Heart right ventricle (tissue), 16 donors: Measurements from ENCODE around the gene RPA3. TPM values are rescaled to one million over a fixed set of nuclear protein-coding genes. Genes with fewer than 3 reads are reported as not detected.

ENCODE experiments used
- ATAC-seq, 8 donors: fragments of 200-7000 bp; cut with Tn5 transposase; one replicate each; pipeline ENCODE4 v1.9.1; 2020; ENCODE audit warnings: mild to moderate bottlenecking in 8 of 8, moderate library complexity in 8 of 8, moderate number of reproducible peaks in 1 of 8
- DNase-seq, 2 donors: peaks; one replicate each; pipeline ENCODE4 v3.0.0-alpha.2; 2020
- H3K27ac ChIP-seq, 10 donors: fragments of 200-600 bp; sonication (generic) in 2 of 10; one replicate each; pipeline versions ENCODE4 v1.5.0 to v1.8.0; 2020 to 2022; ENCODE audit warnings: mild to moderate bottlenecking in 3 of 10
- H3K27me3 ChIP-seq, 7 donors: fragments of 200-600 bp; one replicate each; pipeline ENCODE4 v1.8.0; 2021 to 2022; ENCODE audit warnings: mild to moderate bottlenecking in 2 of 7
- H3K36me3 ChIP-seq, 9 donors: fragments of 200-600 bp; sonication (generic) in 1 of 9; one replicate each; pipeline versions ENCODE4 v1.5.0 to v1.8.0; 2020 to 2022; ENCODE audit warnings: mild to moderate bottlenecking in 2 of 9
- H3K4me1 ChIP-seq, 9 donors: fragments of 200-600 bp; sonication (generic) in 1 of 9; one replicate each; pipeline versions ENCODE4 v1.5.0 to v1.8.0; 2020 to 2022; ENCODE audit warnings: mild to moderate bottlenecking in 4 of 9
- H3K4me3 ChIP-seq, 10 donors: fragments of 200-600 bp; sonication (generic) in 2 of 10; one replicate each; pipeline versions ENCODE4 v1.5.0 to v1.8.0; 2020 to 2022; ENCODE audit warnings: mild to moderate bottlenecking in 7 of 10, moderate library complexity in 2 of 10
- H3K9me3 ChIP-seq, 11 donors: fragments of 200-600 bp in 10 of 11; sonication (generic) in 2 of 11; one replicate each; pipeline versions ENCODE4 v1.5.0 to v1.8.0; 2013 to 2022; ENCODE audit warnings: mild to moderate bottlenecking in 2 of 11, control low read depth in 1 of 11, moderate library complexity in 1 of 11
- WGBS, 2 donors: extraction: QIAGEN DNeasy Blood & Tissue Kit; methylation state at CpG; one replicate each; pipeline ENCODE4 v1.1.7; 2013; ENCODE audit warnings: inconsistent platforms in 1 of 2; 5-methylcytosine and 5-hydroxymethylcytosine counted together
- intact Hi-C, 10 donors: fragments of 100-400 bp; cut with DNase I; formaldehyde crosslinking; loops; one replicate each; pipeline versions ENCODE4 v1.11.1 to v1.14.2; 2022
- polyA plus RNA-seq, 2 donors: library from polyadenylated mRNA; stranded (reverse); fragments of 200-250 nt; gene quantifications; one replicate each; pipeline ENCODE4 v1.2.3, GENCODE V29; 2013
- total RNA-seq, 10 donors: library from RNA; stranded (reverse); fragmentation: NEBNext Ultra II Directional in 3 of 10; extraction: Animal tissue kit (Norgen Biotek cat#: 25700) in 3 of 10; gene quantifications; one replicate each; pipeline versions ENCODE4 v1.2.1 to v1.2.4, GENCODE V29; 2021 to 2023
- TF ChIP-seq, protein P1 (sequence below), 9 donors: fragments of 200-600 bp; sonication (generic) in 2 of 9; IDR thresholded peaks; one replicate each; pipeline versions ENCODE4 v1.5.0 to v1.8.0; 2021 to 2022; ENCODE audit warnings: antibody characterized with exemption in 9 of 9, mild to moderate bottlenecking in 5 of 9, moderate library complexity in 1 of 9
- donor health status: Arrhythmogenic right ventricular cardiomyopathy.
- donor health status: ischemic (EF 13 %, LVEDD 7.1; RV severe dilation, severe dysfunction).
- donor health status: healthy with polysubstance abuse.
- donor health status: DM: no; HTN: yes; CAD: no.
- donor health status: DM: no; HTN: no; CAD: no.
- donor health status: ischemic (EF 25% LVEDD 6.9; RV normal size, moderate dysfunction).
- donor health status: ischemic (EF 25% LVEDD 5.7; RV mildly dilated, moderate dysfunction).
- donor health status: healthy.
- donor health status: DM: yes; HTN: yes; CAD: no.
- donor health status: Ischemic cardiomyopathy.
- donor health status: ischemic (EF 35%, LVEDD 5.7; RV mildly dilated, moderate dysfunction).
- donor health status: nonischemic (EF 11% LVEDD 7.7; RV severe dilation, severe dysfunction).
- donor health status: DM: yes; HTN: yes; CAD: no.
- donor health status: PGD.
- donor health status: ischemic (EF 29% LVEDD 5.4; RV normal size, mild dysfunction).
- donor health status: nonischemic (EF 23%, LVEDD 6.1; RV moderate dilation, normal function).

RPA3 gene
- total and polyA plus RNA-seq, 12 donors, result 15.9 to 25.9 (median 22.1) TPM

- H3K36me3 ChIP-seq, result no peaks in the 10 kb centered on the region
- intact Hi-C loops, result no loop called here
- no peaks in the 10 kb centered on the region for H3K27me3 ChIP-seq
- H3K4me1 ChIP-seq, result no peaks in the 10 kb centered on the region
- no peak overlapping the region for H3K27ac ChIP-seq
- H3K4me3 ChIP-seq, result no peak overlapping the region
- TF ChIP-seq, protein P1, sequence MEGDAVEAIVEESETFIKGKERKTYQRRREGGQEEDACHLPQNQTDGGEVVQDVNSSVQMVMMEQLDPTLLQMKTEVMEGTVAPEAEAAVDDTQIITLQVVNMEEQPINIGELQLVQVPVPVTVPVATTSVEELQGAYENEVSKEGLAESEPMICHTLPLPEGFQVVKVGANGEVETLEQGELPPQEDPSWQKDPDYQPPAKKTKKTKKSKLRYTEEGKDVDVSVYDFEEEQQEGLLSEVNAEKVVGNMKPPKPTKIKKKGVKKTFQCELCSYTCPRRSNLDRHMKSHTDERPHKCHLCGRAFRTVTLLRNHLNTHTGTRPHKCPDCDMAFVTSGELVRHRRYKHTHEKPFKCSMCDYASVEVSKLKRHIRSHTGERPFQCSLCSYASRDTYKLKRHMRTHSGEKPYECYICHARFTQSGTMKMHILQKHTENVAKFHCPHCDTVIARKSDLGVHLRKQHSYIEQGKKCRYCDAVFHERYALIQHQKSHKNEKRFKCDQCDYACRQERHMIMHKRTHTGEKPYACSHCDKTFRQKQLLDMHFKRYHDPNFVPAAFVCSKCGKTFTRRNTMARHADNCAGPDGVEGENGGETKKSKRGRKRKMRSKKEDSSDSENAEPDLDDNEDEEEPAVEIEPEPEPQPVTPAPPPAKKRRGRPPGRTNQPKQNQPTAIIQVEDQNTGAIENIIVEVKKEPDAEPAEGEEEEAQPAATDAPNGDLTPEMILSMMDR (IDR thresholded peaks at IDR 0.05), result no peak
- DNase-seq (no peak), ATAC-seq (no peak)
- H3K9me3 ChIP-seq, result no peaks in the 10 kb centered on the region
Measured at GRCh38 chr7:7620644-7621210, 97.7 kb downstream of the RPA3 start.

DNA sequence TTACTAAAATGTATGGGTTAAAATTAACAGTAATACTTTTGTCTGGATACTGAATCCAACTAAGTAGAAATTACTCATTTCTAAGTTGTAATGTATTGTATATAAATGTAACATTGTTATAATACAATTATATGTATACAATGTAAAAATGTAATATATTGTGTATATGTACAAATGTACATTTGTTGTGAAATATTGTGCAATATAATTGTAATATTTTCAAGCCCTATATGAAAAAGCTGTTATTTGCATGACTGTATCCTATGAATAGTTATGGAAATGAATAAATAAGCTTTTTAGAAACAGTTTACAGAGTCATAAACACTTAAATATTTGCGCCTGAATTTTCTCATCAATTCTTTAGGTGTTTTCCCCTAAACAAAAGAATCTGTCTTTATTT is 98.2 kb downstream of the RPA3 start:
- Histone ChIP-seq H3K9me3 (no peaks in the 10 kb centered on the region), H3K4me1 (no peaks in the 10 kb centered on the region), H3K27ac (no peak overlapping the region), H3K4me3 (no peak overlapping the region), H3K36me3 (no peaks in the 10 kb centered on the region), H3K27me3 (no peaks in the 10 kb centered on the region)
- WGBS, 2 donors, result 95 to 96% methylated on average over 1 of the region's 1 CpG
- TF ChIP-seq, protein P1 (IDR thresholded peaks at IDR 0.05), result no peak
- ATAC-seq, result no peak
- intact Hi-C loops, result no loop called here
- DNase-seq, result no peak

DNA sequence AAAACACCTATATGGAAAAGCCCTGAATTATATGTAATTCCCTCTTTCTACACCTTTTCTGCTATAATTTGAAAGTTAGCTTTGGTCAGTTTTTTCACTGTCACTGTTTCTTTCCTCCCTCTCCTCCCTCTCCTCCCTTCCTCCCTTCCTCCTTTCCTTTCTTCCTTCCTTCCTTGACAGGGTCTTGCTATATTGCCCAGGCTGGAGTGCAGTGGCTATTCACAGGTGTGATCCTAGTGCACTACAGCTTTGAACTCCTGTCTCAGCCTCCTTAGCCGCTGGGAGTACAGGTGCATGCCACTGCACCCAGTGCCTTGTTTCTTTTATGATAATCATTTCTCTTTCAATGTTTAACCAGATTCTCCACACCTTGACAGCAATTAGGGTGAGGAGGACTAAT is 100.0 kb downstream of the RPA3 start:
- H3K4me1 ChIP-seq, result peaks cover 0 to 4% (median 0%) of the 10 kb centered on the region in 9 donors
- 94 to 98% methylated on average over 1 of the region's 1 CpG for WGBS, 2 donors
- no peak overlapping the region for H3K4me3 ChIP-seq
- no peak overlapping the region for H3K27ac ChIP-seq
- H3K9me3 ChIP-seq, result no peaks in the 10 kb centered on the region
- DNase-seq, result no peak
- TF ChIP-seq, protein P1 (IDR thresholded peaks at IDR 0.05), result no peak
- ATAC-seq, result no peak
- H3K27me3 ChIP-seq, result no peaks in the 10 kb centered on the region
- no peaks in the 10 kb centered on the region for H3K36me3 ChIP-seq
- intact Hi-C loops, result no loop called here

GRCh38 chr7:7617550-7617949 is 100.9 kb downstream of the RPA3 start:
- no peak overlapping the region for H3K27ac ChIP-seq
- H3K4me3 ChIP-seq, result no peak overlapping the region
- H3K27me3 ChIP-seq, result no peaks in the 10 kb centered on the region
- ATAC-seq, result no peak
- no peaks in the 10 kb centered on the region for H3K36me3 ChIP-seq
- no peaks in the 10 kb centered on the region for H3K9me3 ChIP-seq
- TF ChIP-seq, protein P1 (IDR thresholded peaks at IDR 0.05), result no peak
- peaks cover 0 to 4% (median 0%) of the 10 kb centered on the region in 9 donors for H3K4me1 ChIP-seq
- DNase-seq, result no peak
- intact Hi-C loops, result no loop called here
- 82 to 83% methylated on average over 3 of the region's 3 CpGs for WGBS, 2 donors
